H1 (cell line): ENCODE results near the gene FAM76B. TPM values are rescaled to one million over a fixed set of nuclear protein-coding genes. Genes with fewer than 3 reads are reported as not detected.

Experiments used
- CBX5 ChIP-seq: fragments of 300-800, 300-1000 bp; sonication (generic); IDR thresholded peaks from 2 replicates; pipeline ENCODE4 v1.7.1; 2016; ENCODE audit warnings: antibody characterized with exemption, low read length, low read depth
- CHD2 ChIP-seq: IDR thresholded peaks from 2 replicates; pipeline ENCODE4 v1.6.1; 2012; ENCODE audit warnings: low read length, improper control_type of control experiment
- POLR2AphosphoS5 ChIP-seq: IDR thresholded peaks from 2 replicates; pipeline ENCODE4 v1.6.1; 2011; ENCODE audit warnings: low read depth, low read length
- RAD21 ChIP-seq, 2 experiments: IDR thresholded peaks in 1 of 2; conservative IDR thresholded peaks in 1 of 2; 2 replicates each; pipeline ENCODE4 v1.6.1; 2011; ENCODE audit warnings: low read depth in 2 of 2, low read length in 2 of 2, improper control_type of control experiment in 1 of 2, inconsistent platforms in 1 of 2, mild to moderate bottlenecking in 1 of 2, moderate library complexity in 1 of 2
- RXRA ChIP-seq: IDR thresholded peaks from 2 replicates; pipeline ENCODE4 v1.6.1; 2011; ENCODE audit warnings: low read depth, mild to moderate bottlenecking, low read length, moderate library complexity; ENCODE audit not compliant: insufficient read depth
- SIRT6 ChIP-seq: IDR thresholded peaks from one replicate; pipeline ENCODE4 v1.7.1; 2012; ENCODE audit warnings: low read length, inconsistent platforms
- SP2 ChIP-seq: IDR thresholded peaks from 2 replicates; pipeline ENCODE4 v1.6.1; 2012; ENCODE audit warnings: mild to moderate bottlenecking, low read length, inconsistent platforms
- TEAD4 ChIP-seq: IDR thresholded peaks from 2 replicates; pipeline ENCODE4 v1.6.1; 2012; ENCODE audit warnings: low read depth, low read length, inconsistent platforms, mixed read lengths
- YY1 ChIP-seq: IDR thresholded peaks from 2 replicates; pipeline ENCODE4 v1.6.1; 2011; ENCODE audit warnings: low read depth, mild to moderate bottlenecking, low read length
- polyA plus RNA-seq, 7 experiments: library from polyadenylated mRNA; depleted of rRNA in 3 of 7; stranded (reverse) in 5 of 7; unstranded in 2 of 7; fragments of >200 nt in 5 of 7; fragments of 200-250 nt in 2 of 7; gene quantifications; 1 replicate in 5 of 7; 2 replicates in 1 of 7; 4 replicates in 1 of 7; pipeline versions ENCODE4 v1.2.1 to v1.2.3, GENCODE V29; 2011 to 2013; ENCODE audit warnings: missing spikeins in 2 of 7, mixed read lengths in 2 of 7
- total RNA-seq: library from RNA; stranded (reverse); fragmentation: NEBNext Ultra II Directional; extraction: Animal tissue kit (Norgen Biotek cat#: 25700); gene quantifications from 2 replicates; pipeline ENCODE4 v1.2.1, GENCODE V29; 2021
- TF ChIP-seq, protein P1 (sequence below): fragments of 300-600 bp; sonication (generic); IDR thresholded peaks from 2 replicates; pipeline ENCODE4 v1.7.1; 2012; ENCODE audit warnings: low read length, moderate library complexity, mild to moderate bottlenecking, inconsistent platforms; ENCODE audit not compliant: insufficient replicate concordance
- TF ChIP-seq, protein P2 (sequence below): IDR thresholded peaks from 2 replicates; pipeline ENCODE4 v1.6.1; 2012; ENCODE audit warnings: inconsistent platforms

Gene FAM76B
- total and polyA plus RNA-seq, 2 of the 8 experiments (the other 6 are each of a cell fraction or from before 2014, with no cell fraction given): 11.0 to 22.3 TPM

DNA sequence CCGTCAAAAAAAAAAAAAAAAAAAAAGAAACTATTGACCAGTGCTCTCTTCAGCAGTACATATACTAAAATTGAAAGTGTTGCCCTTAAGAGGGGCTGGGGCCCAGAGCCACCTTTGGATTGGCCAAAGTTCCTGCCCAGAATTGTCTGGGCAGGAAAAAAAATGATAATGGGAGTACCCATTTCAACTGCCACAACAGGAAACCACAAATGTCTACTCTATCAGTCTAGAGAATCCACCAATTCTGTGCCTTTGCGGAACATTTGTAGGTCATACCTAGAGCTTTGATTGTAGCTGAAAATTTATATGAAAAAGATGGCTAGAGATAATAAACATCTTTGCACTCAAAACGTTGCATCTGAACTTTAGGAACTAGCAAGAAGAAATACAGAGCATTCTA lies 69.4 kb downstream of the FAM76B start (continued):
- TF ChIP-seq, protein P1, sequence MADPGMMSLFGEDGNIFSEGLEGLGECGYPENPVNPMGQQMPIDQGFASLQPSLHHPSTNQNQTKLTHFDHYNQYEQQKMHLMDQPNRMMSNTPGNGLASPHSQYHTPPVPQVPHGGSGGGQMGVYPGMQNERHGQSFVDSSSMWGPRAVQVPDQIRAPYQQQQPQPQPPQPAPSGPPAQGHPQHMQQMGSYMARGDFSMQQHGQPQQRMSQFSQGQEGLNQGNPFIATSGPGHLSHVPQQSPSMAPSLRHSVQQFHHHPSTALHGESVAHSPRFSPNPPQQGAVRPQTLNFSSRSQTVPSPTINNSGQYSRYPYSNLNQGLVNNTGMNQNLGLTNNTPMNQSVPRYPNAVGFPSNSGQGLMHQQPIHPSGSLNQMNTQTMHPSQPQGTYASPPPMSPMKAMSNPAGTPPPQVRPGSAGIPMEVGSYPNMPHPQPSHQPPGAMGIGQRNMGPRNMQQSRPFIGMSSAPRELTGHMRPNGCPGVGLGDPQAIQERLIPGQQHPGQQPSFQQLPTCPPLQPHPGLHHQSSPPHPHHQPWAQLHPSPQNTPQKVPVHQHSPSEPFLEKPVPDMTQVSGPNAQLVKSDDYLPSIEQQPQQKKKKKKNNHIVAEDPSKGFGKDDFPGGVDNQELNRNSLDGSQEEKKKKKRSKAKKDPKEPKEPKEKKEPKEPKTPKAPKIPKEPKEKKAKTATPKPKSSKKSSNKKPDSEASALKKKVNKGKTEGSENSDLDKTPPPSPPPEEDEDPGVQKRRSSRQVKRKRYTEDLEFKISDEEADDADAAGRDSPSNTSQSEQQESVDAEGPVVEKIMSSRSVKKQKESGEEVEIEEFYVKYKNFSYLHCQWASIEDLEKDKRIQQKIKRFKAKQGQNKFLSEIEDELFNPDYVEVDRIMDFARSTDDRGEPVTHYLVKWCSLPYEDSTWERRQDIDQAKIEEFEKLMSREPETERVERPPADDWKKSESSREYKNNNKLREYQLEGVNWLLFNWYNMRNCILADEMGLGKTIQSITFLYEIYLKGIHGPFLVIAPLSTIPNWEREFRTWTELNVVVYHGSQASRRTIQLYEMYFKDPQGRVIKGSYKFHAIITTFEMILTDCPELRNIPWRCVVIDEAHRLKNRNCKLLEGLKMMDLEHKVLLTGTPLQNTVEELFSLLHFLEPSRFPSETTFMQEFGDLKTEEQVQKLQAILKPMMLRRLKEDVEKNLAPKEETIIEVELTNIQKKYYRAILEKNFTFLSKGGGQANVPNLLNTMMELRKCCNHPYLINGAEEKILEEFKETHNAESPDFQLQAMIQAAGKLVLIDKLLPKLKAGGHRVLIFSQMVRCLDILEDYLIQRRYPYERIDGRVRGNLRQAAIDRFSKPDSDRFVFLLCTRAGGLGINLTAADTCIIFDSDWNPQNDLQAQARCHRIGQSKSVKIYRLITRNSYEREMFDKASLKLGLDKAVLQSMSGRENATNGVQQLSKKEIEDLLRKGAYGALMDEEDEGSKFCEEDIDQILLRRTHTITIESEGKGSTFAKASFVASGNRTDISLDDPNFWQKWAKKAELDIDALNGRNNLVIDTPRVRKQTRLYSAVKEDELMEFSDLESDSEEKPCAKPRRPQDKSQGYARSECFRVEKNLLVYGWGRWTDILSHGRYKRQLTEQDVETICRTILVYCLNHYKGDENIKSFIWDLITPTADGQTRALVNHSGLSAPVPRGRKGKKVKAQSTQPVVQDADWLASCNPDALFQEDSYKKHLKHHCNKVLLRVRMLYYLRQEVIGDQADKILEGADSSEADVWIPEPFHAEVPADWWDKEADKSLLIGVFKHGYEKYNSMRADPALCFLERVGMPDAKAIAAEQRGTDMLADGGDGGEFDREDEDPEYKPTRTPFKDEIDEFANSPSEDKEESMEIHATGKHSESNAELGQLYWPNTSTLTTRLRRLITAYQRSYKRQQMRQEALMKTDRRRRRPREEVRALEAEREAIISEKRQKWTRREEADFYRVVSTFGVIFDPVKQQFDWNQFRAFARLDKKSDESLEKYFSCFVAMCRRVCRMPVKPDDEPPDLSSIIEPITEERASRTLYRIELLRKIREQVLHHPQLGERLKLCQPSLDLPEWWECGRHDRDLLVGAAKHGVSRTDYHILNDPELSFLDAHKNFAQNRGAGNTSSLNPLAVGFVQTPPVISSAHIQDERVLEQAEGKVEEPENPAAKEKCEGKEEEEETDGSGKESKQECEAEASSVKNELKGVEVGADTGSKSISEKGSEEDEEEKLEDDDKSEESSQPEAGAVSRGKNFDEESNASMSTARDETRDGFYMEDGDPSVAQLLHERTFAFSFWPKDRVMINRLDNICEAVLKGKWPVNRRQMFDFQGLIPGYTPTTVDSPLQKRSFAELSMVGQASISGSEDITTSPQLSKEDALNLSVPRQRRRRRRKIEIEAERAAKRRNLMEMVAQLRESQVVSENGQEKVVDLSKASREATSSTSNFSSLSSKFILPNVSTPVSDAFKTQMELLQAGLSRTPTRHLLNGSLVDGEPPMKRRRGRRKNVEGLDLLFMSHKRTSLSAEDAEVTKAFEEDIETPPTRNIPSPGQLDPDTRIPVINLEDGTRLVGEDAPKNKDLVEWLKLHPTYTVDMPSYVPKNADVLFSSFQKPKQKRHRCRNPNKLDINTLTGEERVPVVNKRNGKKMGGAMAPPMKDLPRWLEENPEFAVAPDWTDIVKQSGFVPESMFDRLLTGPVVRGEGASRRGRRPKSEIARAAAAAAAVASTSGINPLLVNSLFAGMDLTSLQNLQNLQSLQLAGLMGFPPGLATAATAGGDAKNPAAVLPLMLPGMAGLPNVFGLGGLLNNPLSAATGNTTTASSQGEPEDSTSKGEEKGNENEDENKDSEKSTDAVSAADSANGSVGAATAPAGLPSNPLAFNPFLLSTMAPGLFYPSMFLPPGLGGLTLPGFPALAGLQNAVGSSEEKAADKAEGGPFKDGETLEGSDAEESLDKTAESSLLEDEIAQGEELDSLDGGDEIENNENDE: no peak
- no peak for TF ChIP-seq CBX5
- TF ChIP-seq POLR2AphosphoS5: no peak
- TF ChIP-seq CHD2: no peak
- TF ChIP-seq SIRT6: no peak
- TF ChIP-seq RXRA: no peak
- TF ChIP-seq YY1: no peak
- TF ChIP-seq, protein P2, sequence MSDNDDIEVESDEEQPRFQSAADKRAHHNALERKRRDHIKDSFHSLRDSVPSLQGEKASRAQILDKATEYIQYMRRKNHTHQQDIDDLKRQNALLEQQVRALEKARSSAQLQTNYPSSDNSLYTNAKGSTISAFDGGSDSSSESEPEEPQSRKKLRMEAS: no peak
- no peak for TF ChIP-seq SP2
- no peak for TF ChIP-seq RAD21 (IDR thresholded peaks at IDR 0.05 in 1 of 2, conservative IDR thresholded peaks at IDR 0.05 in 1 of 2; ENCODE audit: low read depth in 2 of 2, low read length in 2 of 2)
- TF ChIP-seq TEAD4: no peak
